GM10248 (cell line): ENCODE measurements around the gene MTG2.

Source experiments
- CTCF ChIA-PET: fragments of 300-600 bp; sonication (Branson Sonifier 250); formaldehyde crosslinking; extraction: SDS; loops from one replicate; lab custom pipeline; 2021; ENCODE audit warnings: antibody characterized with exemption; lab: Yijun Ruan, JAX
- POLR2A ChIA-PET: fragments of 350-650 bp; sonication (Branson Sonifier 250); formaldehyde crosslinking; extraction: SDS; loops from one replicate; lab custom pipeline; 2020; ENCODE audit warnings: antibody characterized with exemption; lab: Yijun Ruan, JAX
- DNase-seq: peaks from one replicate; pipeline ENCODE4 v3.0.0; 2012; ENCODE audit errors: extremely low spot score
- TF ChIP-seq, protein P1 (sequence below): IDR thresholded peaks from 2 replicates; pipeline ENCODE4 v1.5.1; 2012; ENCODE audit warnings: mild to moderate bottlenecking, low read depth; ENCODE audit errors: extremely low read depth, missing control alignments, control extremely low read depth

Gene MTG2

DNA sequence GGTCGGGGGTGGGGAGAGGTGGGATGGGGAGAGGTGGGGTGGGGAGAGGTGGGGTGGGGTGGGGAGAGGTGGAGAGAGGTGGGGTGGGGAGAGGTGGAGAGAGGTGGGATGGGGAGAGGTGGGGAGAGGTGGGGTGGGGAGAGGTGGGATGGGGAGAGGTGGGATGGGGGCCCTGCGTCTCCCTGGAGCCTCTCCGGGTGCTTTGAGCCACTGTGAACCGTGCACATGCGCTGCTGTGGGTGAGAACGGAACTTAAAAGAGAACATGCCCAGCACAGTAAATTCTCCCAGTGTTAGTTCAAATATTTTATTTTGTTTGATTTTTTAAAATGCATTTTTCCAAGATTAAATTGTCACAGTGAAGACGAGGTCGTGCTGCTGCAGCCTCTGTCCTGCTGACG is 22.6 kb upstream of the MTG2 start:
- ChIA-PET CTCF (no interaction called here), POLR2A (no interaction called here)
- TF ChIP-seq, protein P1, sequence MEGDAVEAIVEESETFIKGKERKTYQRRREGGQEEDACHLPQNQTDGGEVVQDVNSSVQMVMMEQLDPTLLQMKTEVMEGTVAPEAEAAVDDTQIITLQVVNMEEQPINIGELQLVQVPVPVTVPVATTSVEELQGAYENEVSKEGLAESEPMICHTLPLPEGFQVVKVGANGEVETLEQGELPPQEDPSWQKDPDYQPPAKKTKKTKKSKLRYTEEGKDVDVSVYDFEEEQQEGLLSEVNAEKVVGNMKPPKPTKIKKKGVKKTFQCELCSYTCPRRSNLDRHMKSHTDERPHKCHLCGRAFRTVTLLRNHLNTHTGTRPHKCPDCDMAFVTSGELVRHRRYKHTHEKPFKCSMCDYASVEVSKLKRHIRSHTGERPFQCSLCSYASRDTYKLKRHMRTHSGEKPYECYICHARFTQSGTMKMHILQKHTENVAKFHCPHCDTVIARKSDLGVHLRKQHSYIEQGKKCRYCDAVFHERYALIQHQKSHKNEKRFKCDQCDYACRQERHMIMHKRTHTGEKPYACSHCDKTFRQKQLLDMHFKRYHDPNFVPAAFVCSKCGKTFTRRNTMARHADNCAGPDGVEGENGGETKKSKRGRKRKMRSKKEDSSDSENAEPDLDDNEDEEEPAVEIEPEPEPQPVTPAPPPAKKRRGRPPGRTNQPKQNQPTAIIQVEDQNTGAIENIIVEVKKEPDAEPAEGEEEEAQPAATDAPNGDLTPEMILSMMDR, result no peak
- DNase-seq, result no peak

DNA sequence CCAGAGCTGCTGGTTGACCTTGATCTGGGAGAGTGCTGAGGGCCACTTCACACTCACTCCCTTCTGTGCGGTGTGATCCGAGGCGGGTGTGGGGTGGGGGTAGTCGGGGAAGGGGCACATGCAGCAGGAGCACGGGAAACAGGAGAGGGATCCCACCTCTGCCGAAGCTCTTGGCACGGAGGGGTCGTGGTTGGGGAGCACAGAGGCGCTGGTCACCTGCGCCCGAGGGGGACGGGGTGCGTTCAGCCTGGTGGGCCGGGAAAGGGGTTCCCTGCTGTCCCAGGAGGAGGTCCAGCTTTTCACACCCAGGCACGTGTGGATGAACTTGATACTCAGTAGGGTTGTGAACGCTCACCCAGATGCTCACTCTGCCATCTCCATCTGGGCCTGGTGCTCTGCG is 22.0 kb upstream of the MTG2 start:
- CTCF ChIA-PET, result no interaction called here
- DNase-seq, result no peak
- TF ChIP-seq, protein P1, result no peak
- POLR2A ChIA-PET, result no interaction called here

DNA sequence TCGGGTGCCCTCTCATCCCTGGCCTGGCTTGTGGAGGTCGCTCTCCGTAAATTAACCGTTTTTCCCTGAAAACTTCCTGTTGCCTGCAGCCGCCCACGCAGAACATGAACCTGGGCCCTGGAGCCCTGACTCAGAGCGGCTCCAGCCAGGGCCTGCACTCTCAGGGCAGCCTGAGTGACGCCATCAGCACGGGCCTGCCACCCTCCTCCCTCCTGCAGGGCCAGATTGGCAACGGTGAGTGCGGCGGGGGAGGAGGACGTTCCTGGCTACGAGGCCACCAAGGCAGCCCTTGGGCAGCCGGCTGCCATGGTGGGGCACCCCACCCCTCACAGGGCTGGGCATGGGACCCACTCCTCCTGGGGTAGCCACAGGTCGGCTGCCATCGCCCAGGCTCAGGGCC is 21.5 kb upstream of the MTG2 start:
- CTCF ChIA-PET, result no interaction called here
- TF ChIP-seq, protein P1, result no peak
- no peak for DNase-seq
- POLR2A ChIA-PET, result no interaction called here

DNA sequence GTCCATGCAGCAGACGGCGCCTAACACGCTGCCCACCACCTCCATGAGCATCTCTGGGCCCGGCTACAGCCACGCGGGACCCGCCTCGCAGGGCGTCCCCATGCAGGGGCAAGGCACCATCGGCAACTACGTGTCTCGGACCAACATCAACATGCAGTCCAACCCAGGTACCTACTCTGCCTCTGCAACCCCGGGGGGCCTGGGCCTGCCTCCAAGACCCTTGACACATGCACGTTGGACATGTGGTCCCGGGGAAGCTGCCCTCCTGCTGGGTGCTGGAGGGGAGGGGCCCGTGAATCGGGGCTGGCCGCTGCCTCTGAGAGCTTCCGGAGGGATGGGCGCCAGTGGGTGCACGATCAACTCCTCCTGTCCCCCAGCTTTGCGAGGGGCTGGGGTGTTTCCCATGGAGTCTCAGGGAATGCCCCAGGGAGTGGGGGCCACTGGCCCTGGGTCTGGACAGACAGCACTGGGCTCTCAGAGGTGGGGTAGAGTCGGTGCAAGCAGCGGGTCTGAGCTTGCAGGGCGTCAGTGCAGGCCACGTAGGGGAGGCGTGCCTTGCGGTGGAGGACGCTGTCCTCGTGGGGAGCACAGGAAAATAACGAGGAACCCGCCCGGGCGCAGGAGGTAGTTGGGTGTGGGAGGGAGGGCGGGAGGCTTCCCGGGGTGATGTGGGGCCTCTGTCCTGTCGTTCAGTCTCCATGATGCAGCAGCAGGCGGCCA is 19.9 kb upstream of the MTG2 start:
- ChIA-PET POLR2A (no interaction called here), CTCF (no interaction called here)
- DNase-seq, result no peak
- TF ChIP-seq, protein P1, result no peak

DNA sequence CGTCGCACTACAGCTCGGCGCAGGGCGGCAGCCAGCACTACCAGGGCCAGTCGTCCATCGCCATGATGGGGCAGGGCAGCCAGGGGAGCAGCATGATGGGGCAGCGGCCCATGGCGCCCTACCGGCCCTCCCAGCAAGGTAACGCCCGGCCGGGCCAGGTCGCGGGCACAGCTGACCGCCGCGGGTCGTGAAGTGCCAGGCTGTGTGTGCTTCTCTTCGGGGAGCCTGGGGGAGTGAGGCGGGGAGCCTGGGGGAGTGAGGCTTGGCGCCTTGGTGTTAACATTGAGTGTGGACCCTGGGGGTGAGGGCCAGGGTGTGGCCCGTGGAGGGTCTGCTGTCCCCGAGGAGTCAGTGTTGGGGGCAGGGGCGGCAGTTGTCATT is 19.4 kb upstream of the MTG2 start:
- no peak for DNase-seq
- POLR2A ChIA-PET, result no interaction called here
- TF ChIP-seq, protein P1, result no peak
- CTCF ChIA-PET, result no interaction called here

DNA sequence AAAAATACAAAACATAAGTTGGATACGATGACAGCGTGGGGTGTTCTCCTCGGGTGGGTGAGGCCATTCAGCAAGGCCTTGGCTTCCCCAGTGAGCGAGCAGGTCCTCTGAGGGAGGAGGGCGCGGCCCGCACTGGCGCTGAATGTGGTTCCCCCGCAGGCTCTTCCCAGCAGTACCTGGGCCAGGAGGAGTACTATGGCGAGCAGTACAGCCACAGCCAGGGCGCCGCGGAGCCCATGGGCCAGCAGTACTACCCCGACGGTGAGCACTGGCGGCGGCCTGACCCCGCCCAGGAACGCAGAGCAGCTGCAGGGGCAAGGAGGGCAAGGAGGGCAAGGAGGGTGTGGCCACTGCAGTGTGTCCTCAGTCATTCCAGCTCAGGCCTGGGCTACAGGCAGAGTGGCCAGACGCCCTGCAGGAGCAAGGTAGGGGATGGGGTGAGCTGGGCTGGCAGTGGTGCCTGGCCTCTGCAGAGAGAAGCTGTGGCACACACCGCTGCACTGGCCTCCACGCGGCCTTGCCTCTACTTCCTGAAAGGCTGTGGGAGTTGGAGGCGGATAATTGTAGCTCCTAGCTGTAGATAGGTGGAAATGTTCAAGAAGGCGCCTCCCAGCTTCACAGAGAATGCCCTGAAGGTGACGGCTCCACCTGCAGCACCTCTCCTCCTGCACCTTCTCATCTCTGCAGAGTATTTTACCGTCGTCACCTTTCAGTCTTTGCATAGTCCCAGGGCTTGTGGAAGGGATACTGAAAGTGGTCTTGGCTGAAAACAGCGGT is 18.7 kb upstream of the MTG2 start:
- TF ChIP-seq, protein P1, result no peak
- ChIA-PET POLR2A (no interaction called here), CTCF (no interaction called here)
- DNase-seq, result no peak
